22Rv1 (cell line): ENCODE results near the gene SVBP.

Experiments
- ZFX ChIP-seq: fragments of 450-650 bp; IDR thresholded peaks from 2 replicates; pipeline ENCODE4 v1.6.1; 2017; ENCODE audit warnings: antibody characterized with exemption, borderline replicate concordance
- TF ChIP-seq, protein P1 (sequence below): fragments of 450-650 bp; IDR thresholded peaks from 2 replicates; pipeline ENCODE4 v1.5.1; 2017; ENCODE audit warnings: mild to moderate bottlenecking

DNA sequence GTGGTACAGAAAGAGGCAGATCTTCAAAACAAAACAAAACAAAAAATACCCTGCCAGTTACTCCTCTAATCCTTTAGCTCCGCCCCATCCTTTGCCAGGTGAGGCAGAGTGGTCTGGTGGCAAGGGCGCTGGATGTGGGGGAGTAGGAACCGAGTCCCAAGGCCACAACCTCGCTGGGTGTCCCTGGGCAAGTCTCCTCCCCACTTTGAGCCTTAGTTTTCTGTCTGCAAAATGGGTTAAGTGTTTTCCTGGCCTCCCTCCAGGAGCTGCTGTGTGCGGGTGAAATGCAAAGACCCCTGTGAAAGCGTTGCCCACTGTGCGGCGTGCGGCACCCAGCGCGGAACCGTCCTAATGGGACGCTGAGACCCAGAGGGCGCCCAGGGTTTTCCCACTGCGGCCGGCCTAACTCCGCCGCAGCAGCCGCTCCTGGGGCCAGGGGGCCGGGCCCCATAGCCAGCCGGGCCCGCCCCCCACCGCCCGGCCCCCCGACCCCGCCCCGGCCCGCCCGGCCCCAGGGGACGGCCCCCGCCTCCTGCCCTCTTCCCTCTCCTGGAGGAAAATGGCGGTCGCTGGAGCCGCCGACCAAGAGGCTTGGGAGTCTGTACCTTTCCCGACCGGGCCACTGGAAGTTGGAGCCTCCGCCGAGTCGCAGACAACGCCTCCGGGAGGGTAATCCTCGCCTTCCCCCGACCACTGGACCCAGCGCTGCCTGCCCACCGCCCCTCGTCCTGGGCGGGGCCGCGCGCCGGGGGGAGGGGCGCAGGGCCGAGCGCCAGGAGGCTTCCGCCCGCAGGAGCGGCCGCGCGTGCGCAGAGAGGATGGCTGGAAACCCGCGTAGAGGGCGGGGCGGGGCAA, at the start of gene SVBP, which contains the start of gene ERMAP:
- TF ChIP-seq, protein P1, sequence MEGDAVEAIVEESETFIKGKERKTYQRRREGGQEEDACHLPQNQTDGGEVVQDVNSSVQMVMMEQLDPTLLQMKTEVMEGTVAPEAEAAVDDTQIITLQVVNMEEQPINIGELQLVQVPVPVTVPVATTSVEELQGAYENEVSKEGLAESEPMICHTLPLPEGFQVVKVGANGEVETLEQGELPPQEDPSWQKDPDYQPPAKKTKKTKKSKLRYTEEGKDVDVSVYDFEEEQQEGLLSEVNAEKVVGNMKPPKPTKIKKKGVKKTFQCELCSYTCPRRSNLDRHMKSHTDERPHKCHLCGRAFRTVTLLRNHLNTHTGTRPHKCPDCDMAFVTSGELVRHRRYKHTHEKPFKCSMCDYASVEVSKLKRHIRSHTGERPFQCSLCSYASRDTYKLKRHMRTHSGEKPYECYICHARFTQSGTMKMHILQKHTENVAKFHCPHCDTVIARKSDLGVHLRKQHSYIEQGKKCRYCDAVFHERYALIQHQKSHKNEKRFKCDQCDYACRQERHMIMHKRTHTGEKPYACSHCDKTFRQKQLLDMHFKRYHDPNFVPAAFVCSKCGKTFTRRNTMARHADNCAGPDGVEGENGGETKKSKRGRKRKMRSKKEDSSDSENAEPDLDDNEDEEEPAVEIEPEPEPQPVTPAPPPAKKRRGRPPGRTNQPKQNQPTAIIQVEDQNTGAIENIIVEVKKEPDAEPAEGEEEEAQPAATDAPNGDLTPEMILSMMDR = 0 out of 2 replicates have a peak, but pooled peaks have one; percentile 7
- TF ChIP-seq ZFX = no peak
